ENCODE results near the gene DMAC2.

DMAC2 gene

DNA sequence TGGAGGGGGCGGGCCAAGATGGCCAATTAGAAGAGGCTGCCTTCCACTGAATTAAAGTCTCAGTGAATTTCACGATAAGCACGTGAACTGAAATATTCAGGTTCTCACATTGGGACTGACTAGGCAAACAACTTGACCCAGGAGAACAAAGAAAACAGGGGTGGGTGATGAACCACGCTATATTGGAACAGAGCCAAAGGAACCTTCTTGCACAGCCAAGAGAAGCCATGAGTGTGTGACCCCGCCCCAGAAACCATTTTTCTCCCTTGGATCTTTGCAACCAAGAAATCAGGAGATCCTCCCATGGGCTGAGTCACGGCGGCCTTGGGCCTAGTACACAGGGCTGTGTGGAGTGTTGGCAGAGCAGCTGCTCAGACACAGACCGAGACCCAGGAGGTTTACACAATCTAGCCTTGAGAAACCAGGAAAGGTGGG is 40.1 kb upstream of the DMAC2 start:
- H2BK12ac ChIP-seq (ENCODE audit: low read length) = no peak overlapping the region
- no peak overlapping the region for H3K14ac ChIP-seq (ENCODE audit: low read length)
- no peak overlapping the region for H2BK120ac ChIP-seq (ENCODE audit: insufficient read depth, low read length, poor library complexity)
- H3K27me3 ChIP-seq (ENCODE audit: insufficient read depth, low read length) = peaks cover 2% of the 10 kb centered on the region
- H3K27ac ChIP-seq (ENCODE audit: low read depth, low read length) = no peak overlapping the region
- no peak overlapping the region for H2BK5ac ChIP-seq (ENCODE audit: low read depth, low read length, poor library complexity)
- no peaks in the 10 kb centered on the region for H3K4me1 ChIP-seq (ENCODE audit: control insufficient read depth in 1 of 2, insufficient read depth in 2 of 2, low read length in 2 of 2)
- no peaks in the 10 kb centered on the region for H3K79me2 ChIP-seq (ENCODE audit: control insufficient read depth, insufficient read depth, low read length, poor library complexity)
- H4K91ac ChIP-seq (ENCODE audit: low read depth, low read length) = no peak overlapping the region
- H3K4me2 ChIP-seq (ENCODE audit: low read length) = no peak overlapping the region
- peaks cover 29% of the 10 kb centered on the region for H3K9me3 ChIP-seq (ENCODE audit: insufficient read depth, low read depth, low read length)
- no peak overlapping the region for H4K8ac ChIP-seq (ENCODE audit: low read depth, low read length)
- H2AK5ac ChIP-seq (ENCODE audit: low read length) = no peak overlapping the region
- no peak overlapping the region for H3K18ac ChIP-seq (ENCODE audit: low read length)
- no CpG with 5 or more reads among the region's 8 CpGs for WGBS (ENCODE audit: extremely low coverage, insufficient coverage, insufficient read length)
- H3K79me1 ChIP-seq (ENCODE audit: low read length) = no peaks in the 10 kb centered on the region
- H3K23ac ChIP-seq (ENCODE audit: low read length) = no peak overlapping the region
- no peak overlapping the region for H3K9ac ChIP-seq (ENCODE audit: low read length)
- H4K12ac ChIP-seq (ENCODE audit: low read depth, low read length) = no peak overlapping the region
- H2AFZ ChIP-seq (ENCODE audit: insufficient read depth, low read length, poor library complexity) = no peak overlapping the region
- H3K4me3 ChIP-seq (ENCODE audit: low read depth, low read length) = no peak overlapping the region
- no peak for DNase-seq
- no peaks in the 10 kb centered on the region for H3K36me3 ChIP-seq (ENCODE audit: control insufficient read depth in 1 of 2, insufficient read depth in 2 of 2, low read length in 2 of 2)
- H3K4ac ChIP-seq (ENCODE audit: low read depth, low read length) = no peak overlapping the region

DNA sequence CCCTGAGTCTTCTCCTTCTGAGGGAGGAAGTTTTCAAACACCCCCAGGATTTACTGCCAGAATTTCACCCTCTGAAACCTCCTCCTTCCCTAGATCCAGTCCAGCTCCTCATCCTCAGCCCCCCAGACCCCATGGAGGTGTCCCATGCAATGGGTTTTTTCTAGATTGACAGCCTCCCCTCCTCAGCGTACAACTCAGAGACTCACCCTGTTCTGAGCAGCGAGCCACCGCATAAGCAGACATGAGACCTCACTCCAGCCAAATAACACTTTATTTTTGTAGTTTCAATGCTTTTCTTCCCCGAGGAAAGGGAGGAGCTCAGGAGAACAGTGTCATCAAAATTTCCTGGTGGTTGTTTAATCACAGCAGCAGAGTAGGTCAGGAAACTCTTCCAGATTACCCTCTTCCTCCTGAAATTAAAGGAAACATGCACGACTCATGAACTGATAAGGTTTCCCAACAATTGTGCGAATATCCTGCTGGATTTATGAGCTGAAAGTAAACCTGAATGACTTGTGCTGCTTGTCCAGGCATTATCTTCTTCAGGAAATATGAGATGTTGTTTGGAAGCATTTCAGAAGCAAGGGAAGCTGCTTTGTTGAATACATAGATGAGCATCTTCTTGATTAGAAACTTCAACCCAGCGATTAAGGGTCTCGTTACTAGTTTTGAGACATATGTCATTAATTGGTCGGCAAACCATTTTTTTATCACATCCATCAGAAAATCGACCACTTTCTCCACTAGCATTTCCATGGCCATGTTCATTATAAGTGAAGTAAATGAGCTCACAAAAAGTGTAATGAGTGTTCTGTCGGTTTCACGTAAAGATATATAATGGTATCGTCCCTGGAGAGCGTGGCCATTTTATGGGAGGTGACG is 39.4 kb upstream of the DMAC2 start:
- no peak overlapping the region for H3K27ac ChIP-seq (ENCODE audit: low read depth, low read length)
- no peak overlapping the region for H2AFZ ChIP-seq (ENCODE audit: insufficient read depth, low read length, poor library complexity)
- no CpG with 5 or more reads among the region's 15 CpGs for WGBS (ENCODE audit: extremely low coverage, insufficient coverage, insufficient read length)
- peaks cover 2% of the 10 kb centered on the region for H3K27me3 ChIP-seq (ENCODE audit: insufficient read depth, low read length)
- no peak overlapping the region for H2AK5ac ChIP-seq (ENCODE audit: low read length)
- no peak overlapping the region for H4K91ac ChIP-seq (ENCODE audit: low read depth, low read length)
- no peak overlapping the region for H3K18ac ChIP-seq (ENCODE audit: low read length)
- no peak overlapping the region for H4K12ac ChIP-seq (ENCODE audit: low read depth, low read length)
- H2BK5ac ChIP-seq (ENCODE audit: low read depth, low read length, poor library complexity) = no peak overlapping the region
- H3K4me3 ChIP-seq (ENCODE audit: low read depth, low read length) = no peak overlapping the region
- H3K4ac ChIP-seq (ENCODE audit: low read depth, low read length) = no peak overlapping the region
- no peak overlapping the region for H3K23ac ChIP-seq (ENCODE audit: low read length)
- no peak overlapping the region for H3K9ac ChIP-seq (ENCODE audit: low read length)
- H2BK120ac ChIP-seq (ENCODE audit: insufficient read depth, low read length, poor library complexity) = no peak overlapping the region
- H3K4me2 ChIP-seq (ENCODE audit: low read length) = no peak overlapping the region
- DNase-seq = no peak
- no peaks in the 10 kb centered on the region for H3K79me1 ChIP-seq (ENCODE audit: low read length)
- H3K79me2 ChIP-seq (ENCODE audit: control insufficient read depth, insufficient read depth, low read length, poor library complexity) = no peaks in the 10 kb centered on the region
- H3K9me3 ChIP-seq (ENCODE audit: insufficient read depth, low read depth, low read length) = peaks cover 29% of the 10 kb centered on the region
- H2BK12ac ChIP-seq (ENCODE audit: low read length) = no peak overlapping the region
- H3K14ac ChIP-seq (ENCODE audit: low read length) = no peak overlapping the region
- H3K4me1 ChIP-seq (ENCODE audit: control insufficient read depth in 1 of 2, insufficient read depth in 2 of 2, low read length in 2 of 2) = no peaks in the 10 kb centered on the region
- H4K8ac ChIP-seq (ENCODE audit: low read depth, low read length) = no peak overlapping the region
- H3K36me3 ChIP-seq (ENCODE audit: control insufficient read depth in 1 of 2, insufficient read depth in 2 of 2, low read length in 2 of 2) = no peaks in the 10 kb centered on the region

DNA sequence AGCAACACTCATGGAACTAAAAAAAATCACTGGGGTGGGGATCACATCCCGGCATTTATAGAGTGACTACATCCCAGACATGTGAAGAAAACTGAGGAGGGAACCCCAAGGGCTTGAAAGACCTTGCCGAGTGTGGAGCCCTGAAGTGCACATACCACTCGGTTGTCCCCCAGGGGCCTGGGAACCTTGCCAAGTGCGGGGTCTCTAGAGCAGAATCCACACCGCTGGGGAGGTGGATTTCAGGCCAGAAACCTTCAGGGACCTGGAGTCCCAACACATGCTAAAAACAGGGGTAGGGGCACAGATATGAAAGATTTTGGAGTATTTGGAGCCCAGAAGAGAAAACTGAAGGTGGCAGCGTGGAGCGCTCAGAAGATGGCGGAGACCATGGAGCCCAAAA is 38.5 kb upstream of the DMAC2 start:
- no peak overlapping the region for H3K23ac ChIP-seq (ENCODE audit: low read length)

DNA sequence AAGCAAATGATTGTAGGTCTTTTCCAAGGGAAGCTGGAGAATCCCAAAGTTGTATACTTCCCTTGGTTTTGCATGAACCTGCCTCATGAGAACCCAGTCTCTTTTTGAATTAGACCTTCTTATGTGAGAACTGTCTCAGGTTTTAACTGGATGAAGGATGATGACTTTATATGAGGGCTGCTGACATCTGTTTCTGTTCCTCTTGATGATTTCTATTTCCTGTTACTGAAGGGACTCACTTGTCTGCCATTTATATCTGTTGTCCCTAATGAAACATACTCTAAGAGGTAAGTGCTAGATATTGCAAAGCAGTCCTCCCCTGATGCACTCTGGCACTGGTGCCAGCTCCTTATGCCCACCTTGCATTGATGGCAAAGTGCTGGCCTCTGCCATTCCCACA is 36.9 kb upstream of the DMAC2 start:
- Histone ChIP-seq H3K36me3 (ENCODE audit: control insufficient read depth in 1 of 2, insufficient read depth in 2 of 2, low read length in 2 of 2) (no peaks in the 10 kb centered on the region), H2AK5ac (ENCODE audit: low read length) (no peak overlapping the region)
- DNase-seq = no peak

More for the DNA sequence above, 38.5 kb upstream of the DMAC2 start:
- Histone ChIP-seq H3K27ac (ENCODE audit: low read depth, low read length) (no peak overlapping the region), H2BK12ac (ENCODE audit: low read length) (no peak overlapping the region), H2BK5ac (ENCODE audit: low read depth, low read length, poor library complexity) (no peak overlapping the region), H4K8ac (ENCODE audit: low read depth, low read length) (no peak overlapping the region), H3K4ac (ENCODE audit: low read depth, low read length) (no peak overlapping the region), H3K79me1 (ENCODE audit: low read length) (no peaks in the 10 kb centered on the region), H3K79me2 (ENCODE audit: control insufficient read depth, insufficient read depth, low read length, poor library complexity) (no peaks in the 10 kb centered on the region), H3K14ac (ENCODE audit: low read length) (no peak overlapping the region), H2AFZ (ENCODE audit: insufficient read depth, low read length, poor library complexity) (no peak overlapping the region), H3K4me2 (ENCODE audit: low read length) (no peak overlapping the region), H3K27me3 (ENCODE audit: insufficient read depth, low read length) (peaks cover 2% of the 10 kb centered on the region), H3K18ac (ENCODE audit: low read length) (no peak overlapping the region), H4K12ac (ENCODE audit: low read depth, low read length) (no peak overlapping the region), H3K4me3 (ENCODE audit: low read depth, low read length) (no peak overlapping the region), H2BK120ac (ENCODE audit: insufficient read depth, low read length, poor library complexity) (no peak overlapping the region), H4K91ac (ENCODE audit: low read depth, low read length) (no peak overlapping the region), H3K4me1 (ENCODE audit: control insufficient read depth in 1 of 2, insufficient read depth in 2 of 2, low read length in 2 of 2) (no peaks in the 10 kb centered on the region), H3K9me3 (ENCODE audit: insufficient read depth, low read depth, low read length) (peaks cover 26% of the 10 kb centered on the region), H2AK5ac (ENCODE audit: low read length) (no peak overlapping the region), H3K36me3 (ENCODE audit: control insufficient read depth in 1 of 2, insufficient read depth in 2 of 2, low read length in 2 of 2) (no peaks in the 10 kb centered on the region), H3K9ac (ENCODE audit: low read length) (no peak overlapping the region)
- no CpG with 5 or more reads among the region's 8 CpGs for WGBS (ENCODE audit: extremely low coverage, insufficient coverage, insufficient read length)
- DNase-seq = no peak

More for the DNA sequence above, 36.9 kb upstream of the DMAC2 start:
- no peak overlapping the region for H4K91ac ChIP-seq (ENCODE audit: low read depth, low read length)
- H3K4ac ChIP-seq (ENCODE audit: low read depth, low read length) = no peak overlapping the region
- no peak overlapping the region for H2BK5ac ChIP-seq (ENCODE audit: low read depth, low read length, poor library complexity)
- no peak overlapping the region for H3K14ac ChIP-seq (ENCODE audit: low read length)
- H3K4me1 ChIP-seq (ENCODE audit: control insufficient read depth in 1 of 2, insufficient read depth in 2 of 2, low read length in 2 of 2) = no peaks in the 10 kb centered on the region
- no peak overlapping the region for H3K23ac ChIP-seq (ENCODE audit: low read length)
- no peak overlapping the region for H4K8ac ChIP-seq (ENCODE audit: low read depth, low read length)
- H3K4me3 ChIP-seq (ENCODE audit: low read depth, low read length) = no peak overlapping the region
- no peak overlapping the region for H3K9ac ChIP-seq (ENCODE audit: low read length)
- H2AFZ ChIP-seq (ENCODE audit: insufficient read depth, low read length, poor library complexity) = no peak overlapping the region
- H4K12ac ChIP-seq (ENCODE audit: low read depth, low read length) = no peak overlapping the region
- H3K79me2 ChIP-seq (ENCODE audit: control insufficient read depth, insufficient read depth, low read length, poor library complexity) = no peaks in the 10 kb centered on the region
- H3K18ac ChIP-seq (ENCODE audit: low read length) = no peak overlapping the region
- no peak overlapping the region for H2BK120ac ChIP-seq (ENCODE audit: insufficient read depth, low read length, poor library complexity)
- no peaks in the 10 kb centered on the region for H3K79me1 ChIP-seq (ENCODE audit: low read length)
- no peak overlapping the region for H3K27ac ChIP-seq (ENCODE audit: low read depth, low read length)
- H3K9me3 ChIP-seq (ENCODE audit: insufficient read depth, low read depth, low read length) = peaks cover 18% of the 10 kb centered on the region
- no peak overlapping the region for H3K4me2 ChIP-seq (ENCODE audit: low read length)
- no peak overlapping the region for H2BK12ac ChIP-seq (ENCODE audit: low read length)
- peaks cover 2% of the 10 kb centered on the region for H3K27me3 ChIP-seq (ENCODE audit: insufficient read depth, low read length)

Measured in trophoblast cell (in vitro differentiated cells and primary cell).